Panc1 (cell line): ENCODE data around the gene DEFB115.

Source experiments
- POLR2AphosphoS5 ChIP-seq: IDR thresholded peaks from 2 replicates; pipeline ENCODE4 v1.6.1; 2012; ENCODE audit warnings: mild to moderate bottlenecking, low read depth, low read length, moderate library complexity
- TF ChIP-seq, protein P1 (sequence below): fragments of 450-650 bp; IDR thresholded peaks from 2 replicates; pipeline ENCODE4 v1.5.1; 2017; ENCODE audit warnings: mild to moderate bottlenecking

DNA sequence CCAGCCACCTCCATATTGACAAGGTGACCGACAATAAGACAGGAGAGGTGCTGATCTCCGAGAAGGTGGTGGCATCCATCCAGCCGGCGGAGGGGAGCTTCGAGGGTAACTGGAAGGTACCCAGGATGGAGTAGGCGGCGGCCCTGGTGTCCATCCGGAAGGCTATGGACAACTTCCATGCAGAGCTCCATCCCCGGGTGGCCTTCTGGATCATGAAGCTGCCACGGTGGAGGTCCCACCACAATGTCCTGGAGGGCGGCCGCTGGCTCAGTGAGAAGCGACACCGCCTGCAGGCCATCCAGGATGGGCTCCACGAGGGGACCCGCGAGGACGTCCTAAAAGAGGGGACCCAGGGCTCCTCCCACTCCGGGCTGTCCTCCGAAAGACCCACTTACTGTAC, 17.0 kb downstream of the DEFB115 start:
- TF ChIP-seq, protein P1, sequence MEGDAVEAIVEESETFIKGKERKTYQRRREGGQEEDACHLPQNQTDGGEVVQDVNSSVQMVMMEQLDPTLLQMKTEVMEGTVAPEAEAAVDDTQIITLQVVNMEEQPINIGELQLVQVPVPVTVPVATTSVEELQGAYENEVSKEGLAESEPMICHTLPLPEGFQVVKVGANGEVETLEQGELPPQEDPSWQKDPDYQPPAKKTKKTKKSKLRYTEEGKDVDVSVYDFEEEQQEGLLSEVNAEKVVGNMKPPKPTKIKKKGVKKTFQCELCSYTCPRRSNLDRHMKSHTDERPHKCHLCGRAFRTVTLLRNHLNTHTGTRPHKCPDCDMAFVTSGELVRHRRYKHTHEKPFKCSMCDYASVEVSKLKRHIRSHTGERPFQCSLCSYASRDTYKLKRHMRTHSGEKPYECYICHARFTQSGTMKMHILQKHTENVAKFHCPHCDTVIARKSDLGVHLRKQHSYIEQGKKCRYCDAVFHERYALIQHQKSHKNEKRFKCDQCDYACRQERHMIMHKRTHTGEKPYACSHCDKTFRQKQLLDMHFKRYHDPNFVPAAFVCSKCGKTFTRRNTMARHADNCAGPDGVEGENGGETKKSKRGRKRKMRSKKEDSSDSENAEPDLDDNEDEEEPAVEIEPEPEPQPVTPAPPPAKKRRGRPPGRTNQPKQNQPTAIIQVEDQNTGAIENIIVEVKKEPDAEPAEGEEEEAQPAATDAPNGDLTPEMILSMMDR = no peak
- no peak for TF ChIP-seq POLR2AphosphoS5
